Stimulated activated CD8-positive, alpha-beta memory T cell treated with anti-CD3 and anti-CD28 coated beads, Interleukin-7, amount 100 ng/mL, for 48 hours (primary cell): ENCODE data around the gene CNTN4.

Experiments
- DNase-seq, 2 donors: peaks; one replicate each; pipeline ENCODE4 v3.0.0-alpha.2; 2020; ENCODE audit warnings: low read depth in 1 of 2; ENCODE audit errors: extremely low read depth in 1 of 2

CNTN4 gene

DNA sequence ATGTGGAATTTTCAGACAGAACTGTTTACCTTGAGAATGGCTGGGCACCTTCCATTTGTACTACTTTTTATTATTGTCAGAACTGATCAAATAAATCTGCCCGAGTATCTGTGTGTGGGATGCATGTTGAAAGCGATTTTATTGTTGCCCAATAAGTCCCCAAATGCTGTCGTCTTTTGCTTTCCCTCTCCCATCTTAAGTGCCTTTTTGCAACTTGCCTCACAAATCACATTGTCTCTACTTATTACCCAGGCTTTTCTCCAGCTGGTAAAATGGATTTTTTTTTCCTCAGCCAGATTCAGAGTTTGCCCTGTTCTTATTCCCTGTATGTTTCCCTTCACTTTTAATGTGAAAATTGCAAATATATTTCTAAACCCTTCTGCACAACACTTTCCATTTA, 163.1 kb downstream of the CNTN4 start:
- DNase-seq = no peak

DNA sequence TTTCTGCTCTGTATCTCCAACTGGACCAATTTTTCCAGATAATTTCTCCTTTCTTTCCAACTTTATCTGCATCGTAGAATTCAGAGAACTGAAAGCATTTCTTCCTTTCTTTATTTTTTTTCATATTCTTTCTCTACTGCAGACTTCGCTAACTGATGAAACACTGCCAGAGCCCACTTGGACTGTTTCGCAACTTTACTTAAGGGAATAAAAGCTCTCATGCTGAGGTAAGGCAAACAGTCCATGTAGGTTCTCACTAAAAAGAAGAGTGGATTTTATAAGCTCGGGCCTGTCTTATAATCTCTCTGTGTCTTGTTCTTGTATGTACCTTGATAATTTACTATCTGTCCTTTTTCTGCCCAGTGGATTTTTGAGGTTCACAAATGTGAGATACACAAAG, 163.5 kb downstream of the CNTN4 start:
- no peak for DNase-seq

DNA sequence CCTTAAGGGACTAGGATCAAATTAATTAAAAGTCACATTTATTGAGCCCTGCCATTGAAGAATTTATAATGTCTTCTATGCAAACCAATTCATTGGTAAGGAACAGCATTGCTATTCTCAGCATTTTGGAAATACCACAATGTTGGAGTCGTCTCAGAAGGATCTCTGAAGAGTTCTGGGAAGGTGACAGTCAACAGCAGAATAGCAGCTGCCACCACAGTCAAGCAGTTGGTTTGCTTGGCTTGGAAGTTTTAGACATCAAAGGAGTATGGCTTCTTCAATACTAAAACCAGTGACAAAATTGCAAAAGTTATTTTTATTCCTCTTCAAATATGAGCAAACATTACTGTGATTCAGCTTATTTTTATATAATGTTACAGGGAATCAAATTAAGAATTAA, 167.9 kb downstream of the CNTN4 start:
- DNase-seq = no peak

DNA sequence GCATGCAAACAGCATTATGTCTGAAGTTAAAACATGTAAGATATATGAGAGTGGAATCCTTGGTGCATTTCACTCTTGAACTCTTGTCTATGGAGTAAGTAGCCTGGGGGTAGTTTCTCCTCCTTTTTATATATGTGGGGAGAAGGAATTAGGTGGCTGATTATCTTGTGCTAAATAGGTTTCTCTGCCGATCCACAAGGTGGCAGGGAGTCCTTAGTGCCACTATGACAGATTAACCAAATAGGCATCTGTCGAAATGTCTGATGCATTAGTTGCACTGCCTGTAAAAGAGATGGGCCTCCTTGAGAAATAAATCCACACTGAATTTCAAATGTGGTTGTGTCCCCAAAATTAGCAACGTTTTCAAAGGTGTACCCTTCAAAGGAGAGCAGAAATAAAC, 170.1 kb downstream of the CNTN4 start:
- no peak for DNase-seq

DNA sequence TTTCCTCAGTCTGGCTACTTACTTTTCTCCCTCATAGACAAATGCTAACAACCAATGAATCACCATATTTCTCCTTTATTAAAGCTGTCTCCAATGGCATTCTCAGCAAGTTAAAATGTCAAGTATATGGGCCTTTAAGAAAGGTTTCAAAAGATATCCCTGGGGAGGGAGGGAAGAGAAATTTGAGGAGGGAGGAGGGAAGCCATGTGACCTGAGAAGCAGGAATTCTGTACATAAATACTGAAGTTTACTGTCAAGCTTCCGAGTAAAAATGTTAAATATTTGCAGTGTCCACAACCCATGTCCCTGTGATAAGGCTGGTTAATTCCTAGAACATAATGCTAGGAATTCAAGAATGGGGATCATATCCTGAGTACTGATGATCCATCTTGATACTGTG, 175.9 kb downstream of the CNTN4 start:
- no peak for DNase-seq

DNA sequence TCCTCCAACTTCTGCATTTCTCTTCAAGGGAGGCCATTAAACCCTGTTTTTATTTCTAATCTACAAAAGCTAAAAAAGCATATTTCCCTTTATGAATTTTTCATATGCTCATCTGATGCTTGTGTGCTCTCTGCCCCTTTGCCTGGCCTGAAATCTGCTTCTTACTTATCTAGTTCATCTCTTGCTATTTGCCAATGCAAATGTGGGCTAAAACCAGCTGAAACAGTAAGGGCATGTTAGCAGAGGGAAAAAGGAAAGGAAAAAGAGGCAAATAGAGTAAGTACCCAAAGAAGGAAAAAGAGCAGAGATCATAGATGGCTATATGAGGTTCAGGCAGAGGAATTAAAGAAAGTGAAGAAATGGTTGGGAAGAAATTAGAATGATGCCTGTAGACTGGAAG, 185.2 kb downstream of the CNTN4 start:
- no peak for DNase-seq

DNA sequence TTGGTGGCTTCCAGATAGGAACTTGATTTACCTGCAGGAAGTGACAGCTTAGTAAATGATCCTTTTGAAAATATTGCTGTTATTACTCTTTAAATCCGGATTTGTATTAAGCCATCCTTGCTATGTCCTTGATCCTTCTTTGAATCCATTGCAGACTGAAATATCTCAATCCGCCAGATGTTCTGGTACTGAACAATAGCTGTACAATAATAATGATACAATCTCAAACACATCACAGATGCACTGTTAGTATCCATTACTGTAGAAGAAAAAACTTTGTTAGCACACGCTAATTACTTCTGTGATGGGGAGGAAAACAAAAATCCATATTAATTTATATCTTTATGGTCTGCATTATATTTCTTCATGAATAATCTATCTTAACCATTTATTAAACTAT, 202.3 kb downstream of the CNTN4 start:
- DNase-seq = no peak

DNA sequence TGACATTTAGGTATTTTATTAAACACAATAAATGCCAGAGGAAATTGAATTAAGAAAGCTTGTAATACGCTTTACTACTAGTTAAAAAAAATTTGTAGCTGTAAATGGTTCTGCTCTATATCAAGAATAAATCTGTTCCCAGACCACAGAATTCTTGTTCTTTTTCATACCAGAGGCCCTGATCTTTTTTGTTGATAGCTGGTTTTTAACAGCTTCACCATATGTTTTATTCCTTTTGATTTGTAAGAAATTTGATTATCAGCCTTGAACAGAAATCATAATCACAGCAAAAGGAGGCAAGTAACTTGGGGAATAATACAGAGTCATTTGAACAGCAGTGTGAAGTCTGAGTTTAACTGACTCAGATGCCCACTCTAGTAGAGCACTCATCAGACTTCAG, 202.7 kb downstream of the CNTN4 start:
- DNase-seq = no peak

DNA sequence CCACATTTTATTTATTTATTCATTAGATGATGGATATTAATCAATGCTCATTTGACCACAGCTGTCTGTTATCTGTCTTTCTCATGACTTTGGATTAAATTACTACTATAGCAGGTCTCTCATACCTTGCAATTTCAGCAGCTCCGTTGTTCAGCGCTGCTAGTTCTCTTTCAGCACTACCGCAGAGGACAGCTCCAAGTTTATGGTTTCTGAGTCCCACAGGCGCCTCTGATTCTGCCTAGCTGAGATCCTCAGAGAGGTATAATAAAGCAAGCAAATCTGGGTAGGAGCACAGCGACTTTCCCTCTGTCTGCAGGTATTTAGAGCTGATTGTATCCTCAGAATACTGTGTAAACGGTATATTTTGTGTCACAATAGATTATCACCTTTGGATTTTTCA, 204.9 kb downstream of the CNTN4 start:
- DNase-seq = no peak

DNA sequence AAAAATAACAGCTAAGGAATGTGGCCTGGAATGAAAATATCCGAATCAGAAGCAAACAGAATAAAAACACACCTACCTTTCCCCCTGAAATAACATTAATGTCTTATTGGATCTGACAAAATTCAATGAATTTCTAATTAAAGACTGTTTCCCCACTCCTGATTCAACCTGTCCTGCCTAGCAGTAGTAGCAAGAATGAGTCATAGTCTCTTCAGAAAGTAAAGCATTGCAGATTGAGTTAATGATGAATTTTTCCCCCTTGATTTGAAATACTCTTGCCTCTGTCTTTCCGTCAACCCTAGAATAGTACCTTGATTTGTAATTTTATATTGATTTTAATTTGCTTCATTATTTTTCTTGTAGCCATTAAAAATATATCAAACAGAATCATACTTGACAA, 212.4 kb downstream of the CNTN4 start:
- no peak for DNase-seq

DNA sequence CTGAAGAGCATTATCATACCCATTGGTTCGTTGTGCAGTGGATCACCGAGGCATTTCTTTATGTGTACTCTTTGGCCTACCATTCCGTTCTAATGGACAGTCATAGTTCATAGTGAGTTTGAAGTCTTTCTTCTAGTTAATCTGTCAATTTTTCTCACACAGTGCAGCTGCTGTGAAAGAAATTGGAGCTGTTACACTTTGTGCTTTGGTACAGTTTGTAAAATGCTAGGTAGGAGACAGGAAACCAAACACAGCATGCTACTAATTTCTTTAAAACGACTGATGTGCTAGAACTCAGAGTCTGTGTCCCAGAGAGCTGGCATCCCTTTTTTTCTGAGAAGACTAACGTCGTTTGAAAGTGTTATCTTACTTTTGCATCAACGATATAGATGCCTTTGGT, 218.9 kb downstream of the CNTN4 start:
- DNase-seq = no peak

DNA sequence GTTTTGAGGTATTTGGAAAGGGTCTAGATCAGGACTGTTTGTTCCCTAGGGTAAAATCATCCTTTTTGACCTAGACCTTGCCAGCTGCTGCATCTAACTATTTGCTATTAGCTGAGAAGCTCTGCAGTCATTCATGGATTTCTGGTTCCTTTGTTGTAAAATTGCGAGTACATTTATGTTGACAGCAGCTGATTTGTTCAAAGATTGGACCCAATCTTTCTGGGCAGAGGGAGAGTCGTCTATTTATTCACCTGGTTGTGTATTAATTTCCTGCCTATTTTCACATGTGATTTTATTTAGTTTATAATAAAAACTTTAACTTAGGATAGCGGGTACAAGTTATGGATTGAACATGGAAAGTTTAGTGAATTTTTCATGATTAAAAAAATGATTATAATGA, 236.3 kb downstream of the CNTN4 start:
- DNase-seq = no peak

DNA sequence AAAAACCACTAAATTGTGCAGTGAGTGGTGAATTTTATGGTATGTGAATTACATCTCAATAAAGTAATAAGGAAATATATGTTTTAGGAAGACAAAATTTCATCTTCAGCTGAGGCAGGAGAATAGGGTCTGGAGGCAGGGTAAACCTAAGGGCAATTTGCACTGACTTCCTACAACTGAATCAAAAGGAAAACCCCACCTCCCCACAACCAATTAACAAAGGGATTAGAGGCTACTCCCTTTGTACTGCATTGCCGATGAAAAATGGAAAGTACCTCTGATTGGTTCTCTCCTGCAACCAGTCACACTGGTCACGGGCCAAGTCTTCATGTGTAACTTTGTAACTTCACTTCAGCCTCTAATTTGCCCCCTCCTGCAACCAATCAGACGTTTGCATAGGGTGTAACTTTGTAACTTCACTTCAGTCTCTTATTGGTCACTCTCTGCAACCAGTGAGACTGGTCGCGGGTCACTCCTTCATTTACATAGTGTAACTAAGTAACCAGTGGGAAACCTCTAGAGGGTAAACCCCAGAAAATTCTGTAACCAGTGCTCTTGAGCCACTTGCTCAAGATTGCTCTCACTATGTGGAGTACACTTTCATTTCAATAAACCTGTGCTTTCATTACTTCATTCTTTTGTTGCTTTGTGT, 244.5 kb downstream of the CNTN4 start:
- DNase-seq = no peak

DNA sequence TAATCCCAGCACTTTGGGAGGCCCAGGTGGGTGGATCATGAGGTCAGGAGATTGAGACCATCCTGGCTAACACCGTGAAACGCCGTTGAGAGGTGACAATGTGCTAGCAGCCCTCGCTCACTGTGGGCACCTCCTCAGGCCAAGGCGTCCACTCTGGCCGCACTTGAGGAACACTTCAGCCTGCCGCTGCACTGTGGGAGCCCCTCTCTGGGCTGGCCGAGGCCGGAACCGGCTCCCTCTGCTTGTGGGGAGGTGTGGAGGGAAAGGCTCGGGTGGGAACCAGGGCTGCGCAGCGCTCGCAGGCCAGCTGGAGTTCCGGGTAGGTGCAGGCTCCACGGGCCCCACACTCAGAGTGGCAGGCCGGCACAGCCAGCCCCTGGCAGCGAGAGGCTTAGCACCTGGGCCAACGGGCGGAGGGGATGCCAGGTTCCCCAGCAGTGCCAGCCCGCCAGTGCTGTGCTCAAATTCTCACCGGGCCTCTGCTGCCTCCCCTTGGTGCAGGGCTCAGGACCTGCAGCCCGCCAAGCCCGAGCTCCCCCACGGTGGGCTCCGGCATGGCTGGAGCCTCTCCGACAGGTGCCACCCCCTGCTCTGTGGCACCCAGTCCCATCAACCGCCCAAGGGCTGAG, 253.6 kb downstream of the CNTN4 start:
- no peak for DNase-seq

DNA sequence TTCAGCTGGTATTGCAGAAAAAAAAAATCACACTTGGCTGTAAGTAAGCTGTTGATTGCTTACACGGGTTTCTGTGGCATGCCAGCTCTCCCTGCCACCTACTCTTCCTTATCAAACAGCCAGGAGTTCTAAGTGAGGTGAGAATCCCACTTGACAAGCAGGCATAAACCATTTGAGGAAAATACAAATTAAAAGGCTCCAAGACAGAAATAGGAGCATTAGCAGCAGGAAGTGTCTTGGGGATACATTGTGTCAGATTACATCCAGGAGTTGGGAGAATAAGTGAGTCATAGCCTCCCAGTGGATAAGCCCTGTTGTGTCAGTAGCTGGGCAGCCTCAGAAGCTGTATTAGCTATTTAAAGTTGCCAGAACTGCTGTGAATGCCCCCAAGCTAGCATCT, 256.0 kb downstream of the CNTN4 start:
- DNase-seq = no peak

DNA sequence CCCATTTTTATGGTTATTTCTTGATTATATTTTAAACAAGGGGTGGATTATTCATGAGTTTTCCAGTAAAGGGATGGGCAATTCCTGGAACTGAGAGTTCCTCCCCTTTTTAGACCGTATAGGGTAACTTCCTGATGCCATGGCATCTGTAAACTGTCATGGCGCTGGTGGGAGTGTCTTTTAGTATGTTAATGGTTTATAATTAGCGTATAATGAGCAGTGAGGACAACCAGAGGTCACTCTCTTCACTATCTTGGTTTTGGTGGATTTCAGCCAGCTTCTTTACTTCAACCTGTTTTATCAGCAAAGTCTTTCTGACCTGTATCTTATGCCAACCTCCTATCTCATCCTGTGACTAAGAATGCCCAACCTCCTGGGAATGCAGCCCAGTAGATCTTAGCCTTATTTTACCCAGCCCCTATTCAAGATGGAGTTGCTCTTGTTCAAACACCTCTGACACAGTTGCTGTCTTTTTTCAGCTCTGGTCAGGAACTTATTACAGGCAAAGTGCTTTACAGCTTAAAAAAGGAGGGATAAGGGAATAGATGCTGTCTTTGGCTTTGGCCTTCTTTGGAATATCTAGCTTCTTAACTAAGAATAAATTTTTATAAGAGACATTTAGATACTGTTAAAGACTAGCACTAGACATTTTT, 257.8 kb downstream of the CNTN4 start:
- no peak for DNase-seq

DNA sequence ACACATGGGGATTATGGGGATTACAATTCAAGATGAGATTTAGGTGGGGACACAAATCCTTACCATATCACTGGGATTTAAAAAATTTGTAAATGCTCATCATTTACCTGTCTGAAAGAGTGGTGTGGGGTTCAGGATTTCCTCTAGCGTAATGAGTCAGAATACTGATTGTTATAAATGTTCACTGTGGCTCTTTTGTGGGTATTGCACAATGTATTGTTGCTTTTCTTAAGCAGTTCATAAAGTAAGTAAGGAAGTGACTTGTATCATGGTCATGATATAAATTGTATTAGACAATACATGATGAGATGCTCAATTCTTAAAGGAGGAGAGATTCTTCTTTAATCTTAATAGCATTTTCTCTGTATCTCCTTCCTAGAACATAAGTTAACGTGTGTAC, 262.1 kb downstream of the CNTN4 start:
- no peak for DNase-seq

DNA sequence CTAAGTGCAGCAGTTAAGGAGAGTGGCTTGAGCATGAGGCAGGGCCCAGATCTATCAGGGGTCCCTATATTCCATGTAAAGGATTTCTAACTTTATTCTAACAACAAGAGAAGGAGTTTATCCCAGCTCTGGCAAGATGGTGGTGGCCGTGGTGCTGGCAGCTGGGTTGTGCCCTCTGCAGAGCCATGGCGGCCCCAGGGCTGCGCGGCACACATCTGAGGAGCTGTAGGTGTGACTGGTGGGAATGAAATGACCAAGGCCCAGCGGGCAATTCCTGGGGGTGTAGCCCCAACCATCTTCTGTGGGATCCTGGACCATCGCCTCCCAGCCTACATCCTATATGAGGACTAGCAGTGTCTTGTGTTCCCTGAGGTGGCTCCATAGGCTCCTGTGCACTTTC, 263.5 kb downstream of the CNTN4 start:
- no peak for DNase-seq

DNA sequence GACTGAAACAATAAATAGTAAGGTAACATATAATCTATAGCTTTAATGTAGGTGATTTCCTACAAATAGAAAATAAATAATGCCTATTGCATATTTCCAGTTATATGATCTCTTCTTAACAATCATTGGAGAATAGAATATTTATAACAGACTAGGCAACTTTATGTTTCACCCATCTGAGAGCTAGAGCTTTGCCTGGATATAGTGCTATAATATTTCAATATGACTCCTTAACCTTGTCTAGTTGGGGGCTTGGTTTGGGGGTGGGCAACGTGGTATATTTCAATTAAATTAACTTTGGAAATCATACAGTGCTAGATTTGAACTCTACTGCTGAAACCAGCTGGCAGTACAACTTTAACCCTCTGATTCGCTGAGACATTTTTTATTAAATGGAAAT, 265.2 kb downstream of the CNTN4 start:
- DNase-seq = no peak

DNA sequence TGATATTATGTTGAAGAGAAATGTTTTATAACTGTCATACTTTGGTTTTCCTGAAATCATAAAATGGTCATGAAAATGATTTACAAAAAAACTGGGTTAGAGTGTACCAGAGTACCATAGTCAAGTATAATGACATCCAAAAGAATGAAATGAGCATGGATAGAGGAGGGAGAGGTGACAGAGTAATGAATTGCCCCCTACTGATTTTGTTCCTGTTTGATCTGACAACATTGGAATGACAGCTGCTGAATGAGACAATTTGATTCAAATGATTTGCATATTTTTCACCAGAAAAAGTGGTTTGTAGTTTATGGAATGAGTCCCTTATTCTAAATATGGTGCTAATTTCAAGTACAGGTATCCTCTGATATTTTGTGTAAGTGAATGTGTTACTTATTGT, 271.7 kb downstream of the CNTN4 start:
- no peak for DNase-seq

DNA sequence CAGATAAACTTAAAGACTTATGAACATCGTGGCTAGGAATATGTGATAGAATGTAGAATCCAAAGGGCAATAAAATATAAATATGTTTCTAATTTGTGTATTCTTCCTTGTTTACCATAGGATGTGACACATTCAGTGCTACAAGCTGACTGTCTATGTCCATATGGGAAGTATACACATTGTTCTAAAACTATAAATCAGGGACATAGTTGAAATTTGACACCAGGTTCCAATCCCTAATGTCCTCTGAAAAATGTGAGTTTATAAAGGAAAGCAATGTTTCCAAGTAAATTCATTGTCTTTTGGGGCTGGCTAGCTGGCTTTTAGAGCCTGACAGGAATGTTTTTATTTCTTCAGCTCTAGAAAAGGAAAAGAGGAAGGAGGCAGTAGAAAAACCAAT, 273.6 kb downstream of the CNTN4 start:
- DNase-seq = no peak

DNA sequence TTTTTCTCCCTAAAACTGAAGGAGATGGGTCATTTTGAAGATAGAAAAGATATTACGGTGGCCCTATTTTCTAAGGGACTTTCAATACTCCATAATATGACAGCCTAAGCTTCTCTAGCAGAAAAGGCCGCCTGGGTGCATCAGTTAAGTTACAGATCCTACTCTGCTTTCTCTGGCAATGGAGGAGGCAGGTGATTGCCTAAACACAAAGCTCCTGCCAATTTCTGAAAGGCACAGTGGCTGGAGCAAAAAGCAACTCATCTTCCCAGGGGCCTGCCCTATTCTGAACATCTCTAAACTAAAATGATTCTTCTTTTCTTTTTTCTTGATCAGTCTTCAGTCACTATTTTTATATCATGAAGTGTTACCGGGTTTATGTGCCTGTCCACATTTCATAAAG, 276.7 kb downstream of the CNTN4 start:
- DNase-seq = no peak

DNA sequence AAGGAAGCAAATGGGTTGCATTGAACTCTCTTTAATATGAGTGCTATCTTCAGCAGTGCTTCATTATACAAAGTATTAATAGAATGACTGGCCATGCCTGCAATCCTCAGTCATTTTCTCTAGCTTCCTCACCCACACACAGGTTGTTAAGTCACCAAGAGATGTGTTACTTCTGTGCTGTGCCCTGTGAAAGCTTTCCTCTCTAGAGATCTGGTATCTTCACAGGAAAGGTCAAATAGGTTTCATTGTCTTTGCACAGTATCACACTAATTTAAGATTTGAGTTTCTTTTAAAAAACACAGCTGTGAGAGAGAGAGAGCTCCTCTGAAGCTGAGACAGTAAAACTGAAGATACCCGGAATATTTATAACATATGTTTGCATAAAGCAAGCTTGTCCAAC, 278.6 kb downstream of the CNTN4 start:
- no peak for DNase-seq
